ENCODE data around the gene TRIM54. TPM values are rescaled to one million over a fixed set of nuclear protein-coding genes. Genes with fewer than 3 reads are reported as not detected.

The TRIM54 gene
- total and polyA plus RNA-seq, 2 of the 4 experiments (the other 2 are of a cell fraction) = 0.15 TPM; not detected in 1

DNA sequence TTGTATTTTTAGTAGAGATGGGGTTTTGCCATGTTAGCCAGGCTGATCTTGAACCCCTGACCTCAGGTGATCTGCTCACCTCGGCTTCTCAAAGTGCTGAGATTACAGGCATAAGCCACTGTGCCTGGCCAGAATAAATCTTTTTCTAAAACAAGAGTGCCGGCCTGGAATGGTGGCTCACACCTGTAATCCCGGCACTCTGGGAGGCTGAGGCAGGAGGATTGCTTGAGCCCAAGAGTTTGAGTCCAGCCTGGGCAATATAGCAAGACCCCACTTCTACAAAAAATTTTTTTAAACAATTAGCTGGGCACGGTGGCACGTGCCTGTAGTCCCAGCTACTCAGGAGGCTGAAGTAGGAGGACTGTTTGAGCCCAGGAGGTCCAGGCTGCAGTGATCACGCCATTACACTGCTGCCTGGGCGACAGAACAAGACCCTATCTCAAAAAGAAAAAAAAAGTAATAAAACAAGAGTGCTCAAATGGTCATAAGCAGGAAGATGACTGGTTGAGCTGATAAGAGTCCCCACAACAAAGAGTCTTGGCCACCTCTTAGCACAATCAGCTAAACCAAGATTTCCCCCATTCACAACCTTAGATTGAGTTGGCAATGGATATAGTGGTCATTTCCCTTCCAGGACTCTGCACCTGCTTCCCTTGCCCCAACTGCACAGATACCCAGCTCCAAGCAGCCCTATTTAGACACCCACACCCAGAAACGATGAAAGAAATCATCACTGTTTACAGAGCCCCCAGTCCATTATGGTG lies 31.8 kb downstream of the TRIM54 start:
- Histone ChIP-seq H4K5ac (ENCODE audit: low read depth, low read length) (no peak overlapping the region), H3K4ac (ENCODE audit: low read depth, low read length) (no peak overlapping the region), H3K4me2 (ENCODE audit: low read depth, low read length) (no peak overlapping the region), H2AK5ac (ENCODE audit: low read depth, low read length) (no peak overlapping the region), H2BK15ac (ENCODE audit: low read depth, low read length) (no peak overlapping the region), H3K18ac (ENCODE audit: low read depth, low read length) (no peak overlapping the region), H2BK5ac (ENCODE audit: low read depth, low read length, poor library complexity, severe bottlenecking) (no peak overlapping the region), H3K79me1 (ENCODE audit: low read depth in 1 of 2, low read length in 2 of 2) (peaks cover 6 to 8% of the 10 kb centered on the region in 2 experiments), H3K27ac (ENCODE audit: insufficient read depth, low read length) (no peak overlapping the region), H4K91ac (ENCODE audit: insufficient read depth, low read depth, low read length) (no peak overlapping the region), H4K20me1 (ENCODE audit: insufficient read depth, low read length) (no peaks in the 10 kb centered on the region), H3K56ac (ENCODE audit: extremely low read depth, insufficient read depth, low read length) (no peak overlapping the region), H4K8ac (ENCODE audit: low read depth in 2 of 2, low read length in 2 of 2) (no peak overlapping the region), H2BK120ac (ENCODE audit: low read depth, low read length) (no peak overlapping the region), H3K14ac (replicated peaks; ENCODE audit: low read depth, low read length) (no peak overlapping the region), H2AFZ (replicated peaks; ENCODE audit: low read length, poor library complexity) (no peak overlapping the region), H3K27me3 (ENCODE audit: control insufficient read depth, insufficient read depth, low read length) (no peaks in the 10 kb centered on the region), H3K4me1 (ENCODE audit: control insufficient read depth, insufficient read depth, low read length) (no peaks in the 10 kb centered on the region), H2AK9ac (replicated peaks; ENCODE audit: low read depth, low read length, poor library complexity) (no peak overlapping the region), H3K9ac (ENCODE audit: low read depth, low read length) (no peak overlapping the region), H2BK20ac (ENCODE audit: low read depth, low read length) (no peak overlapping the region), H3K9me1 (ENCODE audit: insufficient read depth, low read length) (peaks cover 4% of the 10 kb centered on the region; the same call in 1 of the 2 replicates), H3K23ac (ENCODE audit: low read depth, low read length) (no peak overlapping the region), H3K36me3 (ENCODE audit: control insufficient read depth, insufficient read depth, low read length) (peaks cover 18% of the 10 kb centered on the region), H3K9me3 (ENCODE audit: control insufficient read depth, insufficient read depth, low read length) (no peaks in the 10 kb centered on the region), H3K4me3 (ENCODE audit: insufficient read depth, low read depth, low read length) (no peak overlapping the region)
- no TSS peak for BruUV-seq (replicated peaks)
- WGBS, 2 experiments (ENCODE audit: extremely low coverage in 2 of 2, insufficient read length in 1 of 2) = 100% methylated on average over 2 of the region's 8 CpGs; no CpG with 5 or more reads in 1 of the 2 experiments
- POLR2A ChIA-PET (ENCODE audit: unreplicated experiment) = no interaction called here
- intact Hi-C loops (cut with micrococcal nuclease) (no loop called here), dilution Hi-C loops (cut with HindIII; ENCODE audit: low sequenced_read_pairs, unreplicated experiment) (no loop called here), in situ Hi-C loops (cut with MboI; ENCODE audit: low sequenced_read_pairs) (no loop called here)
- no peak for ATAC-seq (ENCODE audit: low read depth)
- TF ChIP-seq RFX5 (IDR thresholded peaks at IDR 0.05; ENCODE audit: low read depth, low read length) = no peak
- TF ChIP-seq BHLHE40 (IDR thresholded peaks at IDR 0.05; ENCODE audit: low read depth, low read length) = no peak
- TF ChIP-seq SMC3 (IDR thresholded peaks at IDR 0.05; ENCODE audit: low read depth, low read length) = no peak
- no peak for TF ChIP-seq POLR2A (IDR thresholded peaks at IDR 0.05; ENCODE audit: low read depth, low read length)
- TF ChIP-seq FOS (IDR thresholded peaks at IDR 0.05; ENCODE audit: low read depth, low read length) = no peak
- CTCF ChIA-PET = no interaction called here
- DNase-seq = no peak

Data from IMR-90 (cell line).